HUES64 (cell line): ENCODE measurements around the gene ZCCHC8.
"Not testable (repeated sequence)": the region's sequence is repeated elsewhere in the genome, so short reads cannot be mapped to it uniquely, and the experiment has no call there.

Experiments
- H3K27ac ChIP-seq: 2 replicates; pipeline ENCODE4 v1.7.0; 2013; ENCODE audit warnings: low read depth, low read length, inconsistent platforms
- H3K27me3 ChIP-seq: 2 replicates; pipeline ENCODE4 v1.6.1; 2013; ENCODE audit warnings: mild to moderate bottlenecking, low read length; ENCODE audit not compliant: insufficient read depth
- H3K36me3 ChIP-seq: 2 replicates; pipeline ENCODE4 v1.6.1; 2013; ENCODE audit warnings: mild to moderate bottlenecking, low read length; ENCODE audit not compliant: insufficient read depth
- H3K4me1 ChIP-seq: 2 replicates; pipeline ENCODE4 v1.6.1; 2013; ENCODE audit warnings: mild to moderate bottlenecking, low read length, moderate library complexity; ENCODE audit not compliant: insufficient read depth
- H3K4me3 ChIP-seq: 2 replicates; pipeline ENCODE4 v1.5.1; 2013; ENCODE audit warnings: mild to moderate bottlenecking, low read length, moderate library complexity
- H3K9ac ChIP-seq: 2 replicates; pipeline ENCODE4 v1.6.1; 2013; ENCODE audit warnings: mild to moderate bottlenecking, low read depth, low read length
- H3K9me3 ChIP-seq: 2 replicates; pipeline ENCODE4 v1.6.1; 2013; ENCODE audit warnings: low read depth, low read length; ENCODE audit not compliant: insufficient read depth
- WGBS: fragments of 150-250, 120-280 bp; methylation state at CpG from one replicate; pipeline ENCODE4 v1.1.7; 2013; ENCODE audit warnings: missing lambda C conversion rate; 5-methylcytosine and 5-hydroxymethylcytosine counted together

ZCCHC8 gene

DNA sequence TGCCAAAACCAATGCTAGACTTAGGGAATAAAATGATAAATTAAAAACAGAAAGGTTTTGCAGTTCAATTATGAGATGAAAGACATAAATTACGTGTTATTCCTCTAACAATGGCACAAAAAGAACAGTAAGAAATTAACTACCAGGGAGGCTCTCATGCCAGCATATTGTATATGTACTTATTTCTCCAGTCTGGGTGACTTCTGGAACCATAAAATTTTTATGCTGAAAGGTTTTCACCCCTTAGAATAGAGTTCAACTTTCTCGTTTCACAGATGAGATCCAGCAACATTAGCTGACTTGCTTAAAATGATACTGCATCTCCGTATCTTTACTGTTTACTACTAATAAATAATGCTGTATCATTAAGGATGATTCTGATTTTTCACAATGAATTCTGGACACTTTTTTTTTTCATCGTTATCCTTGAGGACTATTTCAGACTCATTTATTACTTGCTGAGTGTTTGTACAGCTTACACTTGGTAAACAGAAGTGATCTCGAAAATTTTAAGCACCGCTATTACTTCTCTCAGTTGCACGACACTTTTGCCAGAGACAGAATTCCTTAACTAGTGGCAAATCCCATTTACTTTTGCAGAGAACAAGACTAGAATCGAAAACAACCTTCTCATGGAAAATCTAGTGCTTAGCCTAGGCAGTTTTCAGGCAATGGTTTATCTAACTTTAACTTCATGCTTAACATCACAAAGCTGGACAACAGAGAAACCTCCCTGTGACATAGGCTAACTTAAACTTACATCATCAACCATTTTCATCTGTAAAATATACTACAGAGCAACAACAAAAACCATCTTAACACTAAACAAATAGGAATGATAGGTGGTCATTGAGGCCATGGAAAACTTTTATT, 23.4 kb upstream of the ZCCHC8 start:
- peak overlapping the region; percentile 69 for H3K9ac ChIP-seq
- peaks cover 22% of the 10 kb centered on the region for H3K4me1 ChIP-seq
- H3K27ac ChIP-seq = peak overlapping the region; percentile 24; the same call in 1 of the 2 replicates
- no peaks in the 10 kb centered on the region for H3K27me3 ChIP-seq
- peak overlapping the region; percentile 92 for H3K4me3 ChIP-seq
- WGBS = 82% methylated on average over 7 of the region's 8 CpGs
- no peaks in the 10 kb centered on the region for H3K9me3 ChIP-seq
- peaks cover 63% of the 10 kb centered on the region for H3K36me3 ChIP-seq

DNA sequence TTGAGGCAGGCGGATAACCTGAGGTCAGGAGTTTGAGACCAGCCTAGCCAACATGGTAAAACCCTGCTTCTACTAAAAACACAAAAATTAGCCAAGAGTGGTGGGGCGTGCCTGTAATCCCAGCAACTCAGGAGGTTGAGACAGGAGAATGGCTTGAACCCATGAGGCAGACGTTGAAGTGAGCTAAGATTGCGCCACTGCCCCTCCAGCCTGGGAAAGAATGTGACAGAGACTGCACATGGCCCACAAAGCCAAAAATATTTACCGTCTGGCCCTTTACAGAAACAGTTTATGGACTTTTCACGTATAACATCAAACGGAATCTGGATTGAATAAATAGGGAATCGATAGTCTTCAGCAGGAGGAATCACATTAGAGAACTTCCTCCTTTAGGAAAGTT, 22.5 kb upstream of the ZCCHC8 start:
- Histone ChIP-seq H3K27ac (no peak overlapping the region), H3K36me3 (peaks cover 67% of the 10 kb centered on the region), H3K9me3 (no peaks in the 10 kb centered on the region), H3K27me3 (no peaks in the 10 kb centered on the region), H3K4me1 (peaks cover 20% of the 10 kb centered on the region), H3K9ac (0 out of 2 replicates have a peak overlapping the region, but pooled peaks have one; percentile 5), H3K4me3 (peak overlapping the region; percentile 92; the same call in 1 of the 2 replicates)
- 87% methylated on average over 7 of the region's 8 CpGs for WGBS

DNA sequence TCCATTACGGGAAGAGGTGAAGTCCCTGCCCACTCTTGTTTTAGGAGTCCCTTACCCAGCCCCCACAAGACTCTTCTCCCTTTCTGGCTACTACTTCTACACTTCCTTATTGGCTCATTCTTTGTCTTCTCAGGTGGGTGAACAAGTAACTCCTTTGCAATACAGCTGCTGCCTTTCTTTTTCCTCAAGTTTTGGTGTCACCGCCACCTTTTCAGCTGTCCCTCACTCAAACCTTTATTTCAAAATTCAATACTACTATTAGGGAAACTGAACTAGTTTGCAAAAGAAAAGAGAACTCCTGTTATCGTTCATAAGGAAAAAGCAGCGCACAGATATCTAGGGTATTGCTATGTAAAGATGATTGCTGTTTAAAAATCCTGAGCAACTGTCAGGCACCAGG, 19.9 kb upstream of the ZCCHC8 start:
- Histone ChIP-seq H3K27ac (no peak overlapping the region), H3K27me3 (no peaks in the 10 kb centered on the region), H3K9ac (no peak overlapping the region), H3K36me3 (peaks cover 92% of the 10 kb centered on the region), H3K4me3 (no peak overlapping the region), H3K4me1 (peaks cover 16% of the 10 kb centered on the region), H3K9me3 (no peaks in the 10 kb centered on the region)
- 96% methylated on average over 4 of the region's 4 CpGs for WGBS

DNA sequence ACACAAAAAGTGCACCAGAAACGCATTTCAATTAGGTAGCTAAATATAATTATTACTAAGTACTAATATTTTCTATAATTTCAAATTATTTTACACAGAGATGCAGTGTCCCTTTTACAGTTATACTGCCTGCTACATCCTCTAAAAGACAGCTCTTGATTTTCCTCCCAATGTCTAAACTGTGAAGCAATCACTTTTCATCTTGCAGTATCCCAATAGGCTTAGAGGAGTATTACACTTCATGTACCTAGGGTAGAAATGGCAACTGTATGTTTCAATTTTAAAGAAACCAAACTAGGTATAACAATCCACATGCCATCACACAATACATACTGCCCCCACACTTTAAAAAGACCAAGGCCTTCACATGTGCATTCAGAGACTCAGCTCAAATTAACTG, 18.7 kb upstream of the ZCCHC8 start:
- Histone ChIP-seq H3K36me3 (peaks cover 99% of the 10 kb centered on the region), H3K4me3 (no peak overlapping the region), H3K9me3 (no peaks in the 10 kb centered on the region), H3K9ac (no peak overlapping the region), H3K27ac (no peak overlapping the region), H3K4me1 (peaks cover 11% of the 10 kb centered on the region), H3K27me3 (no peaks in the 10 kb centered on the region)
- no CpG with 5 or more reads among the region's 1 CpG for WGBS

DNA sequence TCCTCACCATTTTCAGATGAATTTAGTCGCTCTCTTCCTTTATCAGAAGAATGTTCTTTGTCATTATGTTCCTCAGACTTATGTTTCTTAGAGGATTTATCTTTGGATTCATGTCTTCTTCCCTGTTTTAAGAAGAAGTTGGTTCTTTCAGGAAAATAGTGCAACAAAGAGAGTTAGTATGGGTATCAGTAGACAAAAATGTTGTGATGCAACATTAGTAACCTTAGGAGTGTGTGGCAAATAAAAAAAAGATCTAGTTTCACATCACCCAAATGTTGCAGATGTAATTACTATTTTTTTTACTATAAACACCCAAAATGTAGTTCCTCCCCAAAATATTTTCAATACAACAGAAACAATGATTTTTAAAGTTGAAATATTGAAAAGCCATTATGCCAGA, 18.2 kb upstream of the ZCCHC8 start:
- Histone ChIP-seq H3K9me3 (no peaks in the 10 kb centered on the region), H3K36me3 (peaks cover 99% of the 10 kb centered on the region), H3K27ac (no peak overlapping the region), H3K9ac (no peak overlapping the region), H3K4me1 (peaks cover 6% of the 10 kb centered on the region), H3K27me3 (no peaks in the 10 kb centered on the region), H3K4me3 (no peak overlapping the region)
- WGBS = 100% methylated on average over 1 of the region's 1 CpG

DNA sequence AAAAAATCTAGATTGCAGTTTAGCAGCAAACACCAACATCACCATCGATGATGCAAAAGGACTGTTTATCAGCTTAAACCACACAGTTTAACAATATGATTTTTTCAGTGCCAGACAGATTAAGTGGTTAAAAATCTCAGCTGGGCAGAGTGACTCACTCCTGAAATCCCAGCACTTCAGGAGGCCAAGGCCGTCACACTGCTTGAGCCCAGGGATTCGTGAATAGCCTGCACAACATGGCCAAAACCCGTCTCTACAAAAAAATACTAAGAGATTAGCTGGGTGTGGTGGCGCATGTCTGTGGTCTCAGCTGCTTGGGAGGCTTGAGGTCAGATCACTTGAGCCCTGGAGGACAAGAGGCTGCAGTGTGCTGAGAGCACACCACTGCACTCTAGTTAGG, 17.1 kb upstream of the ZCCHC8 start:
- WGBS = 94% methylated on average over 5 of the region's 5 CpGs
- H3K27me3 ChIP-seq = no peaks in the 10 kb centered on the region
- H3K36me3 ChIP-seq = peaks cover 98% of the 10 kb centered on the region
- no peak overlapping the region for H3K27ac ChIP-seq
- no peaks in the 10 kb centered on the region for H3K9me3 ChIP-seq
- H3K4me3 ChIP-seq = no peak overlapping the region
- no peaks in the 10 kb centered on the region for H3K4me1 ChIP-seq
- H3K9ac ChIP-seq = no peak overlapping the region; the same call in 1 of the 2 replicates

DNA sequence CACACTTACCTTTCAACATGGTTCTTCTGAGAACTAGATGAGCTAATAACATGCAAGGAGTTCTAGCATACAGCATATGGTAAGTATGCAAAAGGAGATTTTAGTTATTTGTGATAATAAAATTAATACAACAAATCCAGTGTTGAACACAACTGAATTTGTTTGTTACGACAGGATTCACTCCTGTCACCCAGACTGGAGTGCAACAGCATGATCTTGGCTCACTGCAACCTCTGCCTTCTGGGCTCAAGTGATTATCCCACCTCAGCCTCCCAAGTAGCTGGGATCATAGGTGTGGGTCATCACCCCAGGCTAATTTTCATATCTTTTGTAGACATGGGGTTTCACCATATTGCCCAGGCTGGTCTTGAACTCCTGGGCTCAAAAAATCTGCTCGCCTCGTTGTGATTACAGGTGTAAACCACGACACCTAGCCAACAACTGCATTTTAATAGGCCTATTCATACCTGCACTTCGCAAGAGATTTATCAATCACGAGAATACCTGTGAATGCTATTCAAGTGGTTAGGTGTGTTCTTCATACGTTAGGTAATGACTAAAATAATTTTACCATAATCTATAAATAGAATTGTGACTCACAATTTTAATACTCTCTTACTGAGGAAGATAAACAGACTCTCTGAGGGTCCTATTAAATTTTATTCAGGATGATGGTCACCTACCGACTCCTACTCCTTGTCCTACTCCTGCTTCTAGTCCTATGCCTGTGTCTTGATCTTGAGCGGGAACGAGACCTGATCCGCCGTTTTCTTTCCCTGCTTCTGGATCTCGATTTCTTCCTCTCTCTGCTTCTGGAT, 16.0 kb upstream of the ZCCHC8 start:
- Histone ChIP-seq H3K27ac (no peak overlapping the region), H3K9ac (no peak overlapping the region), H3K4me3 (no peak overlapping the region), H3K9me3 (no peaks in the 10 kb centered on the region), H3K36me3 (peaks cover 98% of the 10 kb centered on the region), H3K27me3 (no peaks in the 10 kb centered on the region), H3K4me1 (no peaks in the 10 kb centered on the region)
- 97% methylated on average over 11 of the region's 13 CpGs for WGBS

DNA sequence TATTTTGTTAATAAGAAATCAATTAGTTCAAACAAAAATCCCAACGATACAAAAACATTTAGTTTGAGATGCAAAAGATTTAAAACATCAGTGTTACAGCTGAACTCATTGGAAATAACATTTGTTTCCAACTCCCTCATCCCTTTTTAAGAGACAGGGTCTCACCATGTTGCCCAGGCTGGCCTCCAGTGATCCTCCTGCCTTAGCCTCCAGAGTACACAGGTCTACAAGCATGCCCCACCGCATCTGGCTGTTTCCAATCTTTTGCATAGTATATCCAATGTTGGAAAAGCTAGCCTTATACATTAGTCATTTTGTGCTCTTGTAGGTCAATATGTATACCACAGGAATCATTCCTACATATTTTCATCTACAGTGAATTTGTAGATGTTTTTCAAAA, 14.5 kb upstream of the ZCCHC8 start:
- Histone ChIP-seq H3K27ac (no peak overlapping the region), H3K4me1 (no peaks in the 10 kb centered on the region), H3K9me3 (no peaks in the 10 kb centered on the region), H3K27me3 (no peaks in the 10 kb centered on the region), H3K9ac (no peak overlapping the region), H3K4me3 (no peak overlapping the region), H3K36me3 (peaks cover 98% of the 10 kb centered on the region)
- 92% methylated on average over 2 of the region's 2 CpGs for WGBS

DNA sequence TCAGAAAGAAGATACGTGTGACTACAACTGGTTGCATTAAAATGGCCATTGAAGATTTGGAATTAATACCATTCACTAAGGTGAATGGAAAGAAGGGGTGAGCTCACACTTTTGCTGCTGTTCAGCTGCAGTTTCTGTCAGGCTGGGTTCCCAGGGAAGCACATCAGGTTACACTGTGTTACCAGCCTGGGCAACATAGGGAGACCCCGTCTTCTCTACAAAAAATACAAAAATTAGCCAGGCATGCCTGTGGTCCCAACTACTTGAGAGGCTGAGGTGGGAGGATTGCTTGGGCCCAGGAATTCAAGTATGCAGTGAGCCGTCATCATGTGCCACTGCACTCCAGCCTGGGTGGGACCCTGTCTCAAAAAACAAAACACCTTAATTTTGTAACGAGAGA, 12.9 kb upstream of the ZCCHC8 start:
- Histone ChIP-seq H3K27ac (no peak overlapping the region), H3K36me3 (peaks cover 98% of the 10 kb centered on the region), H3K9me3 (no peaks in the 10 kb centered on the region), H3K4me1 (no peaks in the 10 kb centered on the region), H3K4me3 (no peak overlapping the region), H3K27me3 (no peaks in the 10 kb centered on the region), H3K9ac (no peak overlapping the region)
- WGBS = 92% methylated on average over 4 of the region's 4 CpGs

DNA sequence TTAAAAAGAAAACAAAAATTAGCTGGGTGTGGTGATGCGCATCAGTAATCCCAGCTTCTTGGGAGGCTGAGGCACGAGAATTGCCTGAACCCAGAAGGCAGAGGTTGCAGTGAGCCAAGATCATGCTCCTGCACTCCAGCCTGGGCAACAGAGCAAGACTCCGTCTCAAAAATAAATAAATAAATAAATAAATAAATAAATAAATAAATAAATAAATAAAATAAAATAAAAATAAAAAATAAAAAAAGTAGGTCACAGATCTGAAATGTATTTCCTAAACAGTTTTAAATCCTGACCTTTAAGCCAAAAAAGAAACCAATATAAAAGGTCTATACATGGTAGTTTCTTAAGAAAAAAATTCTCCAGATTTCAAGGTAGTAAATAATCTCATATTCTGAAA, 12.3 kb upstream of the ZCCHC8 start:
- H3K9me3 ChIP-seq, H3K9ac ChIP-seq, H3K27me3 ChIP-seq, H3K4me1 ChIP-seq, H3K27ac ChIP-seq, H3K4me3 ChIP-seq: not testable (repeated sequence)
- H3K36me3 ChIP-seq = peaks cover 99% of the 10 kb centered on the region
- 99% methylated on average over 2 of the region's 3 CpGs for WGBS

DNA sequence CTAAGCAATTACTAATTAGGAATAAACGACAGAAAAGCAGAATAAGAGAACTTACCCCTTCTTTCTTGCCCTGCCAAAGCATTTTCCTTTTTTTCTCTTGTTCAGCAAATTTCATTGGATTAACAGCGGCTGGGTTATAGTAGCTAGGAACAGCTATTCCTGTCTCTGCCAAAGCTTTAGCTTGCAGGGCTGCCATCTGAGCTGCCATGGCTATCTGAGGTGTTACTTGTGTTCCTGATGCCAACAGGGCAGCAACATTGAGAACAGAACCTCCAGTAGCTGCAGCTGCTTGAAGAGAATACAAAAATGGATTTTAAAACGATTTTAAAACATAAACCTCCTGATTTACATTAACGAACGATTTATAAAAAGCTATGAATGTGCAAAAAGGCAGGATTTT, 7.4 kb upstream of the ZCCHC8 start:
- H3K4me1 ChIP-seq = no peaks in the 10 kb centered on the region
- no peak overlapping the region for H3K9ac ChIP-seq
- H3K27me3 ChIP-seq = no peaks in the 10 kb centered on the region
- WGBS = 95% methylated on average over 5 of the region's 5 CpGs
- H3K4me3 ChIP-seq = no peak overlapping the region
- H3K27ac ChIP-seq = no peak overlapping the region
- peaks cover 99% of the 10 kb centered on the region for H3K36me3 ChIP-seq
- no peaks in the 10 kb centered on the region for H3K9me3 ChIP-seq
